ENCODE results near the gene BNIP1.

GRCh38 chr5:173101245-173101644, 43.1 kb upstream of the BNIP1 start:
- TF ChIP-seq CTCF (conservative IDR thresholded peaks at IDR 0.05; ENCODE audit: low read length) = no peak
- TF ChIP-seq EZH2phosphoT487 (IDR thresholded peaks at IDR 0.05; ENCODE audit: borderline replicate concordance) = no peak
